SK-N-SH (cell line): ENCODE results near the gene CCDC127. TPM values are rescaled to one million over a fixed set of nuclear protein-coding genes. Genes with fewer than 3 reads are reported as not detected.
"Not testable (repeated sequence)": the region's sequence is repeated elsewhere in the genome, so short reads cannot be mapped to it uniquely, and the experiment has no call there.

Source experiments
- CTCF ChIA-PET: fragments of 300-600, 350-600 bp; formaldehyde crosslinking; extraction: SDS; loops from one replicate; lab custom pipeline; 2021; lab: Yijun Ruan, JAX
- POLR2A ChIA-PET: fragments of 350-600 bp; sonication (Branson Sonifier 250); formaldehyde crosslinking; extraction: SDS; loops from one replicate; lab custom pipeline; 2020; ENCODE audit warnings: antibody characterized with exemption, inconsistent platforms; lab: Yijun Ruan, JAX
- DNase-seq: peaks from one replicate; pipeline ENCODE4 v3.0.0; 2012
- H2AFZ ChIP-seq: fragments of 200-600 bp; sonication (generic); 2 replicates; pipeline ENCODE4 v1.8.1; 2016; ENCODE audit warnings: antibody characterized with exemption, mild to moderate bottlenecking, low read depth
- H3F3A ChIP-seq: fragments of 200-600 bp; sonication (generic); replicated peaks from 2 replicates; pipeline ENCODE3; 2016; ENCODE audit warnings: antibody characterized with exemption, mild to moderate bottlenecking; ENCODE audit not compliant: insufficient read depth
- H3K27ac ChIP-seq, 2 experiments: fragments of 200-500 bp in 1 of 2; fragments of 200-600 bp in 1 of 2; sonication (Bioruptor generic) in 1 of 2; sonication (generic), shearing (Covaris generic) in 1 of 2; 2 replicates each; pipeline versions ENCODE4 v1.5.1 to v1.6.1; 2014 to 2016; ENCODE audit warnings: low read depth in 2 of 2, inconsistent platforms in 1 of 2, low read length in 1 of 2, mild to moderate bottlenecking in 1 of 2, mixed read lengths in 1 of 2
- H3K27me3 ChIP-seq: fragments of 200-600 bp; sonication (generic), shearing (Covaris generic); 2 replicates; pipeline ENCODE4 v1.6.1; 2016; ENCODE audit warnings: mixed run types; ENCODE audit not compliant: insufficient read depth
- H3K36me3 ChIP-seq, 2 experiments: fragments of 200-500 bp in 1 of 2; fragments of 200-600 bp in 1 of 2; sonication (Bioruptor generic) in 1 of 2; sonication (generic) in 1 of 2; replicated peaks in 1 of 2; 2 replicates each; pipeline versions ENCODE3 to v1.5.1; 2014 to 2016; ENCODE audit warnings: low read length in 1 of 2, mild to moderate bottlenecking in 1 of 2; ENCODE audit not compliant: insufficient read depth in 2 of 2, control insufficient read depth in 1 of 2
- H3K4me1 ChIP-seq, 2 experiments: fragments of 200-500 bp in 1 of 2; fragments of 200-600 bp in 1 of 2; sonication (Bioruptor generic) in 1 of 2; sonication (generic), shearing (Covaris generic) in 1 of 2; 2 replicates each; pipeline versions ENCODE4 v1.5.1 to v1.6.1; 2014 to 2016; ENCODE audit warnings: low read depth in 1 of 2, low read length in 1 of 2, mixed run types in 1 of 2; ENCODE audit not compliant: insufficient read depth in 2 of 2, control insufficient read depth in 1 of 2
- H3K4me2 ChIP-seq: fragments of 200-600 bp; sonication (generic), shearing (Covaris generic); 2 replicates; pipeline ENCODE4 v1.6.1; 2017; ENCODE audit warnings: mixed run types
- H3K4me3 ChIP-seq, 2 experiments: fragments of 200-500 bp in 1 of 2; fragments of 200-600 bp in 1 of 2; sonication (Bioruptor generic) in 1 of 2; sonication (generic), shearing (Covaris generic) in 1 of 2; 2 replicates each; pipeline versions ENCODE4 v1.5.1 to v1.8.1; 2014 to 2016; ENCODE audit warnings: low read depth in 2 of 2, inconsistent platforms in 1 of 2, low read length in 1 of 2, mild to moderate bottlenecking in 1 of 2, mixed read lengths in 1 of 2, moderate library complexity in 1 of 2
- H3K79me2 ChIP-seq: fragments of 200-600 bp; sonication (generic); 2 replicates; pipeline ENCODE4 v1.8.1; 2017; ENCODE audit warnings: mild to moderate bottlenecking; ENCODE audit not compliant: insufficient read depth
- H3K9ac ChIP-seq: fragments of 200-600 bp; sonication (generic); 2 replicates; pipeline ENCODE4 v1.6.1; 2017; ENCODE audit warnings: mixed run types
- H3K9me2 ChIP-seq: fragments of 200-600 bp; sonication (generic); 2 replicates; pipeline ENCODE4 v1.6.1; 2017; ENCODE audit warnings: mixed run types
- H3K9me3 ChIP-seq: fragments of 200-600 bp; sonication (generic); 2 replicates; pipeline ENCODE4 v1.6.1; 2017; ENCODE audit warnings: mixed run types, mild to moderate bottlenecking, moderate library complexity
- H4K20me1 ChIP-seq: fragments of 200-600 bp; sonication (generic); 2 replicates; pipeline ENCODE4 v1.6.1; 2017; ENCODE audit warnings: mild to moderate bottlenecking, mixed run types; ENCODE audit not compliant: insufficient read depth
- CHD2 ChIP-seq: fragments of 150-350 bp; IDR thresholded peaks from 2 replicates; pipeline ENCODE4 v1.6.1; 2018; ENCODE audit warnings: low read length; ENCODE audit not compliant: partially characterized antibody
- EZH2phosphoT487 ChIP-seq: fragments of 200-600 bp; sonication (generic); IDR thresholded peaks from 2 replicates; pipeline ENCODE4 v1.6.1; 2017; ENCODE audit warnings: low read depth, mixed run types, mild to moderate bottlenecking, antibody characterized with exemption, moderate library complexity, borderline replicate concordance
- FOXM1 ChIP-seq: IDR thresholded peaks from 2 replicates; pipeline ENCODE4 v1.4.0; 2012; ENCODE audit warnings: low read depth, mild to moderate bottlenecking
- GATA2 ChIP-seq: sonication (generic); formaldehyde crosslinking; IDR thresholded peaks from 2 replicates; pipeline ENCODE4 v1.5.0; 2020; ENCODE audit warnings: mild to moderate bottlenecking, missing genetic modification reagents
- MXI1 ChIP-seq: IDR thresholded peaks from 2 replicates; pipeline ENCODE4 v1.6.1; 2012; ENCODE audit warnings: mild to moderate bottlenecking, low read depth, low read length, improper control_type of control experiment
- NRF1 ChIP-seq: IDR thresholded peaks from 2 replicates; pipeline ENCODE4 v1.6.1; 2012; ENCODE audit warnings: low read depth, mild to moderate bottlenecking, low read length
- RAD21 ChIP-seq: IDR thresholded peaks from 2 replicates; pipeline ENCODE4 v1.6.1; 2012; ENCODE audit warnings: mild to moderate bottlenecking, low read length
- RCOR1 ChIP-seq: fragments of 150-350 bp; IDR thresholded peaks from 2 replicates; pipeline ENCODE4 v1.6.1; 2017; ENCODE audit warnings: antibody characterized with exemption, low read length
- TAF1 ChIP-seq: IDR thresholded peaks from 2 replicates; pipeline ENCODE4 v1.6.1; 2012; ENCODE audit warnings: low read depth, mild to moderate bottlenecking, low read length, moderate library complexity, borderline replicate concordance
- TCF12 ChIP-seq: IDR thresholded peaks from 2 replicates; pipeline ENCODE4 v1.4.0; 2012
- YY1 ChIP-seq: IDR thresholded peaks from 2 replicates; pipeline ENCODE4 v1.4.0; 2012; ENCODE audit warnings: low read depth, mild to moderate bottlenecking
- WGBS: methylation state at CpG from one replicate; pipeline ENCODE4 v1.1.6; 2017; ENCODE audit warnings: low lambda C conversion rate; 5-methylcytosine and 5-hydroxymethylcytosine counted together
- polyA plus RNA-seq, 3 experiments: library from polyadenylated mRNA; depleted of rRNA; stranded (reverse); fragments of >200 nt; gene quantifications; 2 replicates each; pipeline ENCODE4 v1.2.3, GENCODE V29; 2012
- TF ChIP-seq, protein P1 (sequence below): IDR thresholded peaks from 2 replicates; pipeline ENCODE4; 2012
- TF ChIP-seq, protein P2 (sequence below): IDR thresholded peaks from 2 replicates; pipeline ENCODE4 v1.4.0; 2012; ENCODE audit warnings: low read depth, borderline replicate concordance
- TF ChIP-seq, protein P3 (sequence below): fragments of 150-350 bp; IDR thresholded peaks from 2 replicates; pipeline ENCODE4 v1.6.1; 2017; ENCODE audit warnings: antibody characterized with exemption, low read length, low read depth, borderline replicate concordance
- TF ChIP-seq, protein P4 (sequence below): fragments of 150-350 bp; IDR thresholded peaks from 2 replicates; pipeline ENCODE4 v1.6.1; 2016; ENCODE audit warnings: mild to moderate bottlenecking, low read depth, low read length

Gene CCDC127
- polyA plus RNA-seq, 1 of the 3 experiments (the other 2 are of a cell fraction) = 3.9 TPM

- H3K36me3 ChIP-seq = peaks cover 50 to 58% of the 10 kb centered on the region in 2 experiments
- H4K20me1 ChIP-seq = peaks cover 4% of the 10 kb centered on the region
- H3K27me3 ChIP-seq = no peaks in the 10 kb centered on the region
- no peak overlapping the region for H3K9ac ChIP-seq
- 100% methylated on average over 3 of the region's 3 CpGs for WGBS
- no peak for TF ChIP-seq GATA2 (CRISPR knock-in tag)
- no peak for TF ChIP-seq NRF1
- no peak for TF ChIP-seq TAF1
- no peak for TF ChIP-seq CHD2
- no peak for TF ChIP-seq YY1
- no peak for TF ChIP-seq RCOR1
- TF ChIP-seq, protein P1, sequence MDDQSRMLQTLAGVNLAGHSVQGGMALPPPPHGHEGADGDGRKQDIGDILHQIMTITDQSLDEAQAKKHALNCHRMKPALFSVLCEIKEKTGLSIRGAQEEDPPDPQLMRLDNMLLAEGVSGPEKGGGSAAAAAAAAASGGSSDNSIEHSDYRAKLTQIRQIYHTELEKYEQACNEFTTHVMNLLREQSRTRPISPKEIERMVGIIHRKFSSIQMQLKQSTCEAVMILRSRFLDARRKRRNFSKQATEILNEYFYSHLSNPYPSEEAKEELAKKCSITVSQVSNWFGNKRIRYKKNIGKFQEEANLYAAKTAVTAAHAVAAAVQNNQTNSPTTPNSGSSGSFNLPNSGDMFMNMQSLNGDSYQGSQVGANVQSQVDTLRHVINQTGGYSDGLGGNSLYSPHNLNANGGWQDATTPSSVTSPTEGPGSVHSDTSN = no peak
- no peak for TF ChIP-seq EZH2phosphoT487
- TF ChIP-seq, protein P2, sequence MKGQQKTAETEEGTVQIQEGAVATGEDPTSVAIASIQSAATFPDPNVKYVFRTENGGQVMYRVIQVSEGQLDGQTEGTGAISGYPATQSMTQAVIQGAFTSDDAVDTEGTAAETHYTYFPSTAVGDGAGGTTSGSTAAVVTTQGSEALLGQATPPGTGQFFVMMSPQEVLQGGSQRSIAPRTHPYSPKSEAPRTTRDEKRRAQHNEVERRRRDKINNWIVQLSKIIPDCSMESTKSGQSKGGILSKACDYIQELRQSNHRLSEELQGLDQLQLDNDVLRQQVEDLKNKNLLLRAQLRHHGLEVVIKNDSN = no peak
- TF ChIP-seq, protein P3, sequence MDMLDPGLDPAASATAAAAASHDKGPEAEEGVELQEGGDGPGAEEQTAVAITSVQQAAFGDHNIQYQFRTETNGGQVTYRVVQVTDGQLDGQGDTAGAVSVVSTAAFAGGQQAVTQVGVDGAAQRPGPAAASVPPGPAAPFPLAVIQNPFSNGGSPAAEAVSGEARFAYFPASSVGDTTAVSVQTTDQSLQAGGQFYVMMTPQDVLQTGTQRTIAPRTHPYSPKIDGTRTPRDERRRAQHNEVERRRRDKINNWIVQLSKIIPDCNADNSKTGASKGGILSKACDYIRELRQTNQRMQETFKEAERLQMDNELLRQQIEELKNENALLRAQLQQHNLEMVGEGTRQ = no peak
- TF ChIP-seq, protein P4, sequence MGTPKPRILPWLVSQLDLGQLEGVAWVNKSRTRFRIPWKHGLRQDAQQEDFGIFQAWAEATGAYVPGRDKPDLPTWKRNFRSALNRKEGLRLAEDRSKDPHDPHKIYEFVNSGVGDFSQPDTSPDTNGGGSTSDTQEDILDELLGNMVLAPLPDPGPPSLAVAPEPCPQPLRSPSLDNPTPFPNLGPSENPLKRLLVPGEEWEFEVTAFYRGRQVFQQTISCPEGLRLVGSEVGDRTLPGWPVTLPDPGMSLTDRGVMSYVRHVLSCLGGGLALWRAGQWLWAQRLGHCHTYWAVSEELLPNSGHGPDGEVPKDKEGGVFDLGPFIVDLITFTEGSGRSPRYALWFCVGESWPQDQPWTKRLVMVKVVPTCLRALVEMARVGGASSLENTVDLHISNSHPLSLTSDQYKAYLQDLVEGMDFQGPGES = no peak
- no peak for TF ChIP-seq MXI1
- TF ChIP-seq TCF12 = no peak
- TF ChIP-seq RAD21 = no peak
- TF ChIP-seq FOXM1 = no peak
- no peaks in the 10 kb centered on the region for H3K4me1 ChIP-seq
- no peak overlapping the region for H2AFZ ChIP-seq
- no peaks in the 10 kb centered on the region for H3K9me2 ChIP-seq
- peaks cover 19% of the 10 kb centered on the region for H3K79me2 ChIP-seq
- ChIA-PET POLR2A (no interaction called here), CTCF (no interaction called here)
- DNase-seq = no peak
- no peak overlapping the region for H3K4me2 ChIP-seq
- no peak overlapping the region for H3K27ac ChIP-seq
- H3K4me3 ChIP-seq = no peak overlapping the region
- no peaks in the 10 kb centered on the region for H3F3A ChIP-seq
- H3K9me3 ChIP-seq = no peaks in the 10 kb centered on the region
Measured at GRCh38 chr5:228886-229285, 10.9 kb upstream of the CCDC127 start.

GRCh38 chr5:227375-227774 is 9.4 kb upstream of the CCDC127 start:
- H3K4me1 ChIP-seq, DNase-seq, H3K9me2 ChIP-seq, H3K9me3 ChIP-seq, CTCF ChIA-PET, H3K27me3 ChIP-seq, H3F3A ChIP-seq, H3K9ac ChIP-seq, H3K4me3 ChIP-seq, POLR2A ChIA-PET, H3K27ac ChIP-seq, H3K4me2 ChIP-seq, H2AFZ ChIP-seq: not testable (repeated sequence)
- 97% methylated on average over 11 of the region's 17 CpGs for WGBS
- Histone ChIP-seq H3K36me3 (peaks cover 46 to 47% of the 10 kb centered on the region in 2 experiments), H4K20me1 (peaks cover 18% of the 10 kb centered on the region), H3K79me2 (peaks cover 34% of the 10 kb centered on the region)
